Lower leg skin (tissue), 3 donors: ENCODE data around the gene SPON2.

Source experiments
- POLR2A ChIP-seq, 2 donors: fragments of 450-650 bp; IDR thresholded peaks; one replicate each; pipeline ENCODE4 v1.6.1; 2016 to 2017; ENCODE audit warnings: antibody characterized with exemption in 2 of 2, mild to moderate bottlenecking in 1 of 2, moderate library complexity in 1 of 2
- TF ChIP-seq, protein P1 (sequence below), 3 donors: fragments of 450-650 bp; IDR thresholded peaks; one replicate each; pipeline ENCODE4 v1.5.1; 2016; ENCODE audit warnings: antibody characterized with exemption in 3 of 3, mild to moderate bottlenecking in 3 of 3, moderate library complexity in 2 of 3

DNA sequence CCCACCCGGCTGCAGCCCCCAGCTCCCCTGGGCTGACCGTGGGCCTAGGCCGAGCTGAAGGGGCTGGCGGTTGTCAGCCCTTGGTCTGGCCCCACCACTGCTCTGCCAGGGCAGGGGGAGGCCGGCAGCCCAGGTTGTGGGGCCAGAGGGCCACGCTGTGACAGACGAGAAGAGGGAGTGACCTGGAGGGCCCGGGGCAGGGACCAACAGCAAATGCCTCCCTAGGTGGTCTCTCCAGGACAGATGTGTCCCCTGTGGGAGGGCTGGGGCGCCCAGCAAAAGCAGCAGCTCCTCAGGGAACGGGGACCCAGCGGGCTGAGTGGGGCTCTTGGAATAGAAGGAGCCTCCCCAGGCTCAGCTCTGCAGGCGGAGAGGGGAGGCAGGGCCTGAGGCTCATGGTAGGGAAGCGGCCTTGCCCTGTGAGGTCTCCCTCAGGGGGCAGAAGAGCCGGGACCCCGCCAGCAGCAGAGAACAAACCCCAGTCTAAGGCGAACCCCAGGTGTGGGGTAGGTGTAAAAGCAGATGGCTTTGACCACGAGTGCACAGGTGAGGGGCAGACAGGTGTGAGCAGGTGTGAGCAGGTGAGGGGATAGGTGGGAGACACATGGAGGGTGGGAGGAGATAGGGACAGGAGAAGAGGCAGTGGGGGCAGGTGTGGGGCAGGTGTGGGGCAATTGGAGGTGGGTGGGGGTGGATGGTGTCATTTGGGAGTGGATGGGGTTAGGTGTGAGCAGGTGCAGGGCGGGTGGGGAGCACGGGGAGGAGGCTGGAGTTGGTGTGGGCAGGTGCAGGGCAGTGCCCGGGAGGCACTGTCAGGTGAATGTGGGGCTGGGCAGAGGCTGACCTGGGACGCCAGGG lies 34.1 kb upstream of the SPON2 start:
- TF ChIP-seq POLR2A (IDR thresholded peaks at IDR 0.05), result no peak
- TF ChIP-seq, protein P1, sequence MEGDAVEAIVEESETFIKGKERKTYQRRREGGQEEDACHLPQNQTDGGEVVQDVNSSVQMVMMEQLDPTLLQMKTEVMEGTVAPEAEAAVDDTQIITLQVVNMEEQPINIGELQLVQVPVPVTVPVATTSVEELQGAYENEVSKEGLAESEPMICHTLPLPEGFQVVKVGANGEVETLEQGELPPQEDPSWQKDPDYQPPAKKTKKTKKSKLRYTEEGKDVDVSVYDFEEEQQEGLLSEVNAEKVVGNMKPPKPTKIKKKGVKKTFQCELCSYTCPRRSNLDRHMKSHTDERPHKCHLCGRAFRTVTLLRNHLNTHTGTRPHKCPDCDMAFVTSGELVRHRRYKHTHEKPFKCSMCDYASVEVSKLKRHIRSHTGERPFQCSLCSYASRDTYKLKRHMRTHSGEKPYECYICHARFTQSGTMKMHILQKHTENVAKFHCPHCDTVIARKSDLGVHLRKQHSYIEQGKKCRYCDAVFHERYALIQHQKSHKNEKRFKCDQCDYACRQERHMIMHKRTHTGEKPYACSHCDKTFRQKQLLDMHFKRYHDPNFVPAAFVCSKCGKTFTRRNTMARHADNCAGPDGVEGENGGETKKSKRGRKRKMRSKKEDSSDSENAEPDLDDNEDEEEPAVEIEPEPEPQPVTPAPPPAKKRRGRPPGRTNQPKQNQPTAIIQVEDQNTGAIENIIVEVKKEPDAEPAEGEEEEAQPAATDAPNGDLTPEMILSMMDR (IDR thresholded peaks at IDR 0.05), result no peak
